WTC11 (cell line): Measurements from ENCODE around the gene MTERF4. TPM values are rescaled to one million over a fixed set of nuclear protein-coding genes. Genes with fewer than 3 reads are reported as not detected.

Source experiments
- ATAC-seq: fragments of 200-7000 bp; cut with Tn5 transposase; 2 replicates; pipeline ENCODE4 v1.10.0; 2021; ENCODE audit warnings: mild to moderate bottlenecking, moderate library complexity
- CTCF ChIA-PET: fragments of 300-600 bp; sonication (Branson Sonifier 250); formaldehyde crosslinking; loops from one replicate; lab custom pipeline; 2021; ENCODE audit warnings: antibody characterized with exemption; lab: Charles Lee
- POLR2A ChIA-PET: fragments of 350-600 bp; sonication (Branson Sonifier 250); formaldehyde crosslinking; loops from one replicate; lab custom pipeline; 2021; ENCODE audit warnings: antibody characterized with exemption; lab: Charles Lee
- DNase-seq: peaks from one replicate; pipeline ENCODE4 v3.0.0; 2021; ENCODE audit warnings: low spot score
- H3K27ac Mint-ChIP-seq: 2 replicates; pipeline ENCODE4 v1.8.0; 2021; ENCODE audit warnings: mixed read lengths
- H3K27me3 Mint-ChIP-seq: 2 replicates; pipeline ENCODE4 v1.8.0; 2021; ENCODE audit warnings: low read depth, mild to moderate bottlenecking, moderate library complexity, mixed read lengths
- H3K36me3 Mint-ChIP-seq: 2 replicates; pipeline ENCODE4 v1.8.0; 2021; ENCODE audit warnings: mixed read lengths
- H3K4me1 Mint-ChIP-seq: 2 replicates; pipeline ENCODE4 v1.8.0; 2022; ENCODE audit warnings: mixed read lengths
- H3K4me3 Mint-ChIP-seq: 2 replicates; pipeline ENCODE4 v1.8.0; 2021; ENCODE audit warnings: mild to moderate bottlenecking, moderate library complexity, mixed read lengths
- H3K9me3 Mint-ChIP-seq: 2 replicates; pipeline ENCODE4 v1.8.0; 2021; ENCODE audit warnings: mixed read lengths
- ATF1 ChIP-seq: sonication (generic); formaldehyde crosslinking; IDR thresholded peaks from 2 replicates; pipeline ENCODE4 v1.8.1; 2023; ENCODE audit warnings: mild to moderate bottlenecking, moderate library complexity, missing genetic modification reagents
- EMX1 ChIP-seq: fragments of 250-450 bp; sonication (Bioruptor Pico); IDR thresholded peaks from 2 replicates; pipeline ENCODE4 v1.8.0; 2021; ENCODE audit warnings: mild to moderate bottlenecking
- ESRRA ChIP-seq: sonication (generic); formaldehyde crosslinking; IDR thresholded peaks from 2 replicates; pipeline ENCODE4 v1.8.1; 2022; ENCODE audit warnings: mild to moderate bottlenecking, missing genetic modification reagents, borderline replicate concordance
- ETV6 ChIP-seq: sonication (generic); formaldehyde crosslinking; IDR thresholded peaks from 2 replicates; pipeline ENCODE4 v1.8.1; 2022; ENCODE audit warnings: mild to moderate bottlenecking, missing genetic modification reagents
- GTF2I ChIP-seq: fragments of 250-450 bp; sonication (Bioruptor Pico); conservative IDR thresholded peaks from 2 replicates; pipeline ENCODE4 v1.4.0; 2021; ENCODE audit warnings: mild to moderate bottlenecking
- HMGA2 ChIP-seq: fragments of 250-450 bp; sonication (Bioruptor Pico); IDR thresholded peaks from 2 replicates; pipeline ENCODE4 v1.4.0; 2021; ENCODE audit warnings: mild to moderate bottlenecking, moderate library complexity
- JAZF1 ChIP-seq: fragments of 250-450 bp; sonication (Bioruptor Pico); IDR thresholded peaks from 2 replicates; pipeline ENCODE4 v1.9.0; 2021; ENCODE audit warnings: moderate library complexity, mild to moderate bottlenecking, inconsistent platforms
- JUN ChIP-seq: sonication (generic); formaldehyde crosslinking; IDR thresholded peaks from 2 replicates; pipeline ENCODE4 v1.8.0; 2023; ENCODE audit warnings: mild to moderate bottlenecking, missing genetic modification reagents
- MYBL2 ChIP-seq: sonication (generic); formaldehyde crosslinking; IDR thresholded peaks from 2 replicates; pipeline ENCODE4 v1.8.1; 2023; ENCODE audit warnings: mild to moderate bottlenecking, moderate library complexity, missing genetic modification reagents
- NFE2L1 ChIP-seq: sonication (generic); formaldehyde crosslinking; IDR thresholded peaks from 2 replicates; pipeline ENCODE4 v1.8.1; 2023; ENCODE audit warnings: missing genetic modification reagents
- RELA ChIP-seq: sonication (generic); formaldehyde crosslinking; IDR thresholded peaks from 2 replicates; pipeline ENCODE4 v1.8.1; 2022; ENCODE audit warnings: missing genetic modification reagents, mild to moderate bottlenecking, borderline replicate concordance
- ZBTB21 ChIP-seq: sonication (generic); formaldehyde crosslinking; IDR thresholded peaks from 2 replicates; pipeline ENCODE4 v1.8.1; 2023; ENCODE audit warnings: mild to moderate bottlenecking, missing genetic modification reagents, borderline replicate concordance
- ZNF219 ChIP-seq: sonication (generic); formaldehyde crosslinking; IDR thresholded peaks from 2 replicates; pipeline ENCODE4 v1.8.0; 2023; ENCODE audit warnings: missing genetic modification reagents, mild to moderate bottlenecking, borderline replicate concordance
- total RNA-seq: library from RNA; stranded (reverse); gene quantifications from 3 replicates; pipeline ENCODE4 v1.2.3, GENCODE V29; 2021
- TF ChIP-seq, protein P1 (sequence below): fragments of 250-450 bp; sonication (Bioruptor Pico); IDR thresholded peaks from 2 replicates; pipeline ENCODE4 v1.8.0; 2021; ENCODE audit warnings: mild to moderate bottlenecking
- TF ChIP-seq, protein P2 (sequence below): sonication (generic); formaldehyde crosslinking; IDR thresholded peaks from 2 replicates; pipeline ENCODE4 v1.8.0; 2022; ENCODE audit warnings: mild to moderate bottlenecking, missing genetic modification reagents
- TF ChIP-seq, protein P3 (sequence below): sonication (generic); formaldehyde crosslinking; IDR thresholded peaks from 2 replicates; pipeline ENCODE4 v1.8.0; 2023; ENCODE audit warnings: missing genetic modification reagents, mild to moderate bottlenecking, borderline replicate concordance
- TF ChIP-seq, protein P4 (sequence below): sonication (generic); formaldehyde crosslinking; IDR thresholded peaks from 2 replicates; pipeline ENCODE4 v1.8.1; 2023; ENCODE audit warnings: mild to moderate bottlenecking, missing genetic modification reagents
- TF ChIP-seq, protein P5 (sequence below): sonication (generic); formaldehyde crosslinking; IDR thresholded peaks from 2 replicates; pipeline ENCODE4 v1.8.1; 2023; ENCODE audit warnings: mild to moderate bottlenecking, missing genetic modification reagents, moderate library complexity
- TF ChIP-seq, protein P6 (sequence below): sonication (generic); formaldehyde crosslinking; IDR thresholded peaks from 2 replicates; pipeline ENCODE4 v1.8.0; 2022; ENCODE audit warnings: mild to moderate bottlenecking, missing genetic modification reagents

The MTERF4 gene
- total RNA-seq, 1 experiment from 2014 or later = 23.3 TPM

DNA sequence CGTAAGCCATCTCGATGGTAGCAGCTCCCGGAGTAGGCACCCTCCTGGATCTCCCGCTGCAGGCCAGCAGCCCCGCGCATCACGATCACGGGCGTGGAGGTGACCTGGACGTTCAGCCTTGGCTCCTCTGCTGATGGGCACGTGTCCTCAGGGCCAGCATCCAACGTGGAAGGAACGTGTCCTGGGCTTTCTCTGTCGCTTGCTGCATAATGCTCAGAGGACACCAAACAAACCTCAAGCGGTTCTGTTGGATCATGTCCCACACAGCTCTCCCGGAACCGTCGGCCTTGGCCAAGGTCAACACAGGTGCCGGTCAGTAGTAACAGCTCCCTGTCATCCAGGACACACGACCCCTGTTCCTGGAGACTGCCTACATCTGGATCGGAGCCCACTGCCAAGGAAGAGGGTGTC lies 24.1 kb upstream of the MTERF4 start:
- no peak for TF ChIP-seq ATF1
- no peak for TF ChIP-seq ZBTB21
- TF ChIP-seq JUN (CRISPR knock-in tag) = no peak
- TF ChIP-seq, protein P1, sequence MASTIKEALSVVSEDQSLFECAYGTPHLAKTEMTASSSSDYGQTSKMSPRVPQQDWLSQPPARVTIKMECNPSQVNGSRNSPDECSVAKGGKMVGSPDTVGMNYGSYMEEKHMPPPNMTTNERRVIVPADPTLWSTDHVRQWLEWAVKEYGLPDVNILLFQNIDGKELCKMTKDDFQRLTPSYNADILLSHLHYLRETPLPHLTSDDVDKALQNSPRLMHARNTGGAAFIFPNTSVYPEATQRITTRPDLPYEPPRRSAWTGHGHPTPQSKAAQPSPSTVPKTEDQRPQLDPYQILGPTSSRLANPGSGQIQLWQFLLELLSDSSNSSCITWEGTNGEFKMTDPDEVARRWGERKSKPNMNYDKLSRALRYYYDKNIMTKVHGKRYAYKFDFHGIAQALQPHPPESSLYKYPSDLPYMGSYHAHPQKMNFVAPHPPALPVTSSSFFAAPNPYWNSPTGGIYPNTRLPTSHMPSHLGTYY (CRISPR knock-in tag) = no peak
- TF ChIP-seq, protein P2, sequence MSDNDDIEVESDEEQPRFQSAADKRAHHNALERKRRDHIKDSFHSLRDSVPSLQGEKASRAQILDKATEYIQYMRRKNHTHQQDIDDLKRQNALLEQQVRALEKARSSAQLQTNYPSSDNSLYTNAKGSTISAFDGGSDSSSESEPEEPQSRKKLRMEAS (CRISPR knock-in tag) = no peak
- TF ChIP-seq RELA (CRISPR knock-in tag) = no peak
- no peak for TF ChIP-seq NFE2L1 (CRISPR knock-in tag)
- no peak for TF ChIP-seq GTF2I (CRISPR knock-in tag)
- Mint-ChIP-seq H3K36me3 (peaks cover 22% of the 10 kb centered on the region), H3K4me1 (no peaks in the 10 kb centered on the region), H3K4me3 (no peak overlapping the region), H3K27ac (no peak overlapping the region), H3K27me3 (no peaks in the 10 kb centered on the region), H3K9me3 (peaks cover 4% of the 10 kb centered on the region)
- ChIA-PET POLR2A (no interaction called here), CTCF (no interaction called here)
- ATAC-seq (no peak), DNase-seq (no peak)

DNA sequence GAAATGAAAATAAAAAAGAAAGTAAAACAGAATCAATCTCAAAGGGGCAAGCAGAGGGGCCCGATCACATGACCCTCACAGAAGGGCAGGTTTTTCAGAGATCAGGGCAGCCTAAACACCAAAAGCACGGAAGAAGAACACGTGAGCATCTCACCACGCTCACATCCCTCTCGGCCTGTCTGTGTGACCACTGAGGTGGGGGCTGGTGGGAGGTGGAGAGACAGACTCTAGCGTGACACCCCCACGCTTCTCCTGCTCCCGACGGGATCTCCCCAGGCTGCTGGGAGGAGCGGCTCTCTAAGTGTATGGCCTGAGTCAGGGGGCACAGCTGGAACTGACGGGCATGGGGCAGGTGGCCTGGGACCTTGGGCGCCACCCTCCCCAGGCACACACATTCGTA lies 23.5 kb upstream of the MTERF4 start:
- Mint-ChIP-seq H3K27ac (no peak overlapping the region), H3K4me1 (no peaks in the 10 kb centered on the region), H3K9me3 (peaks cover 10% of the 10 kb centered on the region), H3K27me3 (no peaks in the 10 kb centered on the region)
- POLR2A ChIA-PET = no interaction called here
- DNase-seq = no peak
- CTCF ChIA-PET = no interaction called here
- no peak for ATAC-seq
- TF ChIP-seq ZNF219 (CRISPR knock-in tag) (no peak), ETV6 (no peak)
- TF ChIP-seq, protein P3, sequence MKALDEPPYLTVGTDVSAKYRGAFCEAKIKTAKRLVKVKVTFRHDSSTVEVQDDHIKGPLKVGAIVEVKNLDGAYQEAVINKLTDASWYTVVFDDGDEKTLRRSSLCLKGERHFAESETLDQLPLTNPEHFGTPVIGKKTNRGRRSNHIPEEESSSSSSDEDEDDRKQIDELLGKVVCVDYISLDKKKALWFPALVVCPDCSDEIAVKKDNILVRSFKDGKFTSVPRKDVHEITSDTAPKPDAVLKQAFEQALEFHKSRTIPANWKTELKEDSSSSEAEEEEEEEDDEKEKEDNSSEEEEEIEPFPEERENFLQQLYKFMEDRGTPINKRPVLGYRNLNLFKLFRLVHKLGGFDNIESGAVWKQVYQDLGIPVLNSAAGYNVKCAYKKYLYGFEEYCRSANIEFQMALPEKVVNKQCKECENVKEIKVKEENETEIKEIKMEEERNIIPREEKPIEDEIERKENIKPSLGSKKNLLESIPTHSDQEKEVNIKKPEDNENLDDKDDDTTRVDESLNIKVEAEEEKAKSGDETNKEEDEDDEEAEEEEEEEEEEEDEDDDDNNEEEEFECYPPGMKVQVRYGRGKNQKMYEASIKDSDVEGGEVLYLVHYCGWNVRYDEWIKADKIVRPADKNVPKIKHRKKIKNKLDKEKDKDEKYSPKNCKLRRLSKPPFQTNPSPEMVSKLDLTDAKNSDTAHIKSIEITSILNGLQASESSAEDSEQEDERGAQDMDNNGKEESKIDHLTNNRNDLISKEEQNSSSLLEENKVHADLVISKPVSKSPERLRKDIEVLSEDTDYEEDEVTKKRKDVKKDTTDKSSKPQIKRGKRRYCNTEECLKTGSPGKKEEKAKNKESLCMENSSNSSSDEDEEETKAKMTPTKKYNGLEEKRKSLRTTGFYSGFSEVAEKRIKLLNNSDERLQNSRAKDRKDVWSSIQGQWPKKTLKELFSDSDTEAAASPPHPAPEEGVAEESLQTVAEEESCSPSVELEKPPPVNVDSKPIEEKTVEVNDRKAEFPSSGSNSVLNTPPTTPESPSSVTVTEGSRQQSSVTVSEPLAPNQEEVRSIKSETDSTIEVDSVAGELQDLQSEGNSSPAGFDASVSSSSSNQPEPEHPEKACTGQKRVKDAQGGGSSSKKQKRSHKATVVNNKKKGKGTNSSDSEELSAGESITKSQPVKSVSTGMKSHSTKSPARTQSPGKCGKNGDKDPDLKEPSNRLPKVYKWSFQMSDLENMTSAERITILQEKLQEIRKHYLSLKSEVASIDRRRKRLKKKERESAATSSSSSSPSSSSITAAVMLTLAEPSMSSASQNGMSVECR = no peak
- TF ChIP-seq, all 79 proteins: peak for 0
- H3K36me3 Mint-ChIP-seq = peaks cover 25% of the 10 kb centered on the region
- no peak overlapping the region for H3K4me3 Mint-ChIP-seq

DNA sequence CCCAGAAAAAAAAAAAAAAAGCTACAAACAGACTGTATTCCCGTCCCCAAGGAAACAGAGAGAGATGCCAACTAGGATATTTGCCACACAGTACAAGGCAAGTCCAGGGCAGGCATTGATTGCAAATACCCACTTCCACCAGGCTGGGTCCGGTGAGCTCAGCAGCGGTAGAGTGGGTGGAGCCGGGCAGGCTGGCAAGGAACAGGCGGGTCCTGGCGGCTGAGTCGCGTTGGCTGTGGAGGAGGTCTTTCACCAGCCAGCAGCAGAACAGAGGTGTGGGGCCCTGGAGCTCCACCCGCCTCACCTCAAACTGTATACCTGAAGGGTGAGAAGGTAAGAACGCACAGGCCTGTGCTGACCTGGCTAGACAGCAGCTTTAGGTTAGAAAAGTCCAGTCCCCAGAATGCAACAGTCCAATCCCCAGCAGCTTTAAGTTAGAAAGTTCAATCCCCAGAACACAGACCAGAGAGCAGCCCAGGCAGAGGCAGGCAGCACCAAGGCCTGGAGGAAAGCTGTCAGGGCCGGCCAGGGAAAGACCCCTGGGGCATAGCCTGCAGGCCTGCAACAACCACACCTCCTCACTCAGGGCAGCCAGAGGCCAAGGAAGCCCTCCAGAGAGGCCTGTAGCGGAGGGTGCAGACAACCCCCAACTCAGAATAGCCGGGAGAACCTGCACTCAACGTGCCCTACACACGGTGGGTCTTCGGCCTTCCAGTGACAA lies 21.9 kb upstream of the MTERF4 start:
- no peaks in the 10 kb centered on the region for H3K27me3 Mint-ChIP-seq
- CTCF ChIA-PET = interaction anchor here (0.5 kb wide), 1 partner anchor 480 kb away, joined by 3 read pairs; no protein-coding TSS in a partner anchor
- H3K9me3 Mint-ChIP-seq = peaks cover 10% of the 10 kb centered on the region
- DNase-seq (no peak), ATAC-seq (no peak)
- POLR2A ChIA-PET = interaction anchor here (0.6 to 0.7 kb wide), 3 partner anchors 13 to 549 kb away, joined by 3 to 4 read pairs (median 4); no protein-coding TSS in a partner anchor
- H3K27ac Mint-ChIP-seq = no peak overlapping the region
- no peak for TF ChIP-seq RELA (CRISPR knock-in tag)
- TF ChIP-seq GTF2I (CRISPR knock-in tag) = no peak
- no peak for TF ChIP-seq JUN (CRISPR knock-in tag)
- TF ChIP-seq, protein P1 (CRISPR knock-in tag) = no peak
- TF ChIP-seq, protein P4, sequence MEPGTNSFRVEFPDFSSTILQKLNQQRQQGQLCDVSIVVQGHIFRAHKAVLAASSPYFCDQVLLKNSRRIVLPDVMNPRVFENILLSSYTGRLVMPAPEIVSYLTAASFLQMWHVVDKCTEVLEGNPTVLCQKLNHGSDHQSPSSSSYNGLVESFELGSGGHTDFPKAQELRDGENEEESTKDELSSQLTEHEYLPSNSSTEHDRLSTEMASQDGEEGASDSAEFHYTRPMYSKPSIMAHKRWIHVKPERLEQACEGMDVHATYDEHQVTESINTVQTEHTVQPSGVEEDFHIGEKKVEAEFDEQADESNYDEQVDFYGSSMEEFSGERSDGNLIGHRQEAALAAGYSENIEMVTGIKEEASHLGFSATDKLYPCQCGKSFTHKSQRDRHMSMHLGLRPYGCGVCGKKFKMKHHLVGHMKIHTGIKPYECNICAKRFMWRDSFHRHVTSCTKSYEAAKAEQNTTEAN (CRISPR knock-in tag) = no peak
- no peak for TF ChIP-seq JAZF1 (CRISPR knock-in tag)
- no peak for TF ChIP-seq NFE2L1 (CRISPR knock-in tag)
- no peak for TF ChIP-seq EMX1 (CRISPR knock-in tag)
- TF ChIP-seq, protein P5, sequence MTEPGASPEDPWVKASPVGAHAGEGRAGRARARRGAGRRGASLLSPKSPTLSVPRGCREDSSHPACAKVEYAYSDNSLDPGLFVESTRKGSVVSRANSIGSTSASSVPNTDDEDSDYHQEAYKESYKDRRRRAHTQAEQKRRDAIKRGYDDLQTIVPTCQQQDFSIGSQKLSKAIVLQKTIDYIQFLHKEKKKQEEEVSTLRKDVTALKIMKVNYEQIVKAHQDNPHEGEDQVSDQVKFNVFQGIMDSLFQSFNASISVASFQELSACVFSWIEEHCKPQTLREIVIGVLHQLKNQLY (CRISPR knock-in tag) = no peak
- TF ChIP-seq MYBL2 (CRISPR knock-in tag) = no peak
- TF ChIP-seq, protein P6, sequence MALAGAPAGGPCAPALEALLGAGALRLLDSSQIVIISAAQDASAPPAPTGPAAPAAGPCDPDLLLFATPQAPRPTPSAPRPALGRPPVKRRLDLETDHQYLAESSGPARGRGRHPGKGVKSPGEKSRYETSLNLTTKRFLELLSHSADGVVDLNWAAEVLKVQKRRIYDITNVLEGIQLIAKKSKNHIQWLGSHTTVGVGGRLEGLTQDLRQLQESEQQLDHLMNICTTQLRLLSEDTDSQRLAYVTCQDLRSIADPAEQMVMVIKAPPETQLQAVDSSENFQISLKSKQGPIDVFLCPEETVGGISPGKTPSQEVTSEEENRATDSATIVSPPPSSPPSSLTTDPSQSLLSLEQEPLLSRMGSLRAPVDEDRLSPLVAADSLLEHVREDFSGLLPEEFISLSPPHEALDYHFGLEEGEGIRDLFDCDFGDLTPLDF (CRISPR knock-in tag) = no peak
- no peak for TF ChIP-seq HMGA2 (CRISPR knock-in tag)
- TF ChIP-seq ESRRA (CRISPR knock-in tag) = no peak
- no peaks in the 10 kb centered on the region for H3K4me1 Mint-ChIP-seq
- H3K36me3 Mint-ChIP-seq = peaks cover 26% of the 10 kb centered on the region
- H3K4me3 Mint-ChIP-seq = no peak overlapping the region
